B cell (primary cell): ENCODE data around the gene TMEM236. TPM values are rescaled to one million over a fixed set of nuclear protein-coding genes. Genes with fewer than 3 reads are reported as not detected.

Experiments
- ATAC-seq: fragments of 200-7000 bp; cut with Tn5 transposase; one replicate; pipeline ENCODE4 v1.10.0; 2021; ENCODE audit warnings: low read depth, mild to moderate bottlenecking, moderate number of reproducible peaks, moderate library complexity
- CTCF ChIA-PET: fragments of 350-600 bp; sonication (Branson Sonifier 250); formaldehyde crosslinking; loops from one replicate; lab custom pipeline; 2021; ENCODE audit warnings: antibody characterized with exemption, inconsistent platforms; lab: Charles Lee
- POLR2A ChIA-PET: fragments of 350-600 bp; sonication (Branson Sonifier 250); formaldehyde crosslinking; loops from one replicate; lab custom pipeline; 2021; ENCODE audit warnings: antibody characterized with exemption; lab: Charles Lee
- DNase-seq: peaks from one replicate; pipeline ENCODE4 v3.0.0; 2013
- H2AFZ ChIP-seq: 2 replicates; pipeline ENCODE4 v1.6.1; 2012; ENCODE audit warnings: mild to moderate bottlenecking, low read depth, low read length; ENCODE audit not compliant: insufficient read depth, poor library complexity, severe bottlenecking
- H3K27ac ChIP-seq, 2 donors: 1 replicate in 1 of 2; 2 replicates in 1 of 2; pipeline ENCODE4 v1.5.1; 2012 to 2013; ENCODE audit warnings: low read length in 2 of 2, mild to moderate bottlenecking in 2 of 2, moderate library complexity in 1 of 2
- H3K27me3 ChIP-seq, 4 experiments: fragments of 200-600 bp in 1 of 4; sonication (generic) in 1 of 4; replicated peaks in 1 of 4; 1 replicate in 2 of 4; 2 replicates in 2 of 4; pipeline versions ENCODE4 v1.6.1 to v1.7.0; 2013 to 2016; ENCODE audit warnings: low read length in 3 of 4, mild to moderate bottlenecking in 2 of 4, mixed read lengths in 1 of 4, moderate library complexity in 1 of 4; ENCODE audit not compliant: insufficient read depth in 4 of 4, control insufficient read depth in 3 of 4; ENCODE audit errors: control extremely low read depth in 1 of 4
- H3K36me3 ChIP-seq, 2 experiments: replicated peaks in 1 of 2; 1 replicate in 1 of 2; 2 replicates in 1 of 2; pipeline versions ENCODE4 v1.6.1 to v1.7.1; 2013; ENCODE audit warnings: low read length in 1 of 2; ENCODE audit not compliant: insufficient read depth in 2 of 2, control insufficient read depth in 1 of 2; ENCODE audit errors: control extremely low read depth in 1 of 2, extremely low read depth in 1 of 2
- H3K4me1 ChIP-seq, 2 donors: fragments of 200-600 bp in 1 of 2; sonication (generic) in 1 of 2; 1 replicate in 1 of 2; 2 replicates in 1 of 2; pipeline versions ENCODE4 v1.5.1 to v1.6.1; 2013 to 2017; ENCODE audit warnings: low read length in 2 of 2; ENCODE audit not compliant: control insufficient read depth in 2 of 2, insufficient read depth in 2 of 2
- H3K4me2 ChIP-seq: replicated peaks from 2 replicates; pipeline ENCODE3; 2012; ENCODE audit warnings: mild to moderate bottlenecking, low read depth, low read length; ENCODE audit not compliant: poor library complexity, severe bottlenecking
- H3K4me3 ChIP-seq, 5 experiments: fragments of 200-600 bp in 1 of 5; sonication (generic) in 1 of 5; 1 replicate in 3 of 5; 2 replicates in 2 of 5; pipeline versions ENCODE4 v1.5.1 to v1.7.0; 2011 to 2016; ENCODE audit warnings: low read length in 4 of 5, mild to moderate bottlenecking in 4 of 5, low read depth in 2 of 5, control low read depth in 1 of 5, moderate library complexity in 1 of 5; ENCODE audit not compliant: insufficient read depth in 1 of 5; ENCODE audit errors: control extremely low read depth in 1 of 5, extremely low read depth in 1 of 5
- H3K79me2 ChIP-seq: fragments of 200-600 bp; sonication (generic); one replicate; pipeline ENCODE4 v1.6.0; 2016; ENCODE audit warnings: low read length; ENCODE audit not compliant: control insufficient read depth, insufficient read depth
- H3K9ac ChIP-seq: fragments of 200-600 bp; sonication (generic); 2 replicates; pipeline ENCODE4 v1.6.1; 2017; ENCODE audit warnings: mild to moderate bottlenecking, low read length, moderate library complexity
- H3K9me3 ChIP-seq, 3 donors: one replicate each; pipeline versions ENCODE4 v1.6.1 to v1.7.1; 2013; ENCODE audit warnings: low read length in 2 of 3; ENCODE audit not compliant: control insufficient read depth in 2 of 3, insufficient read depth in 1 of 3; ENCODE audit errors: control extremely low read depth in 1 of 3
- H4K20me1 ChIP-seq: 2 replicates; pipeline ENCODE4 v1.6.0; 2012; ENCODE audit warnings: mild to moderate bottlenecking, low read length; ENCODE audit not compliant: insufficient read depth, control insufficient read depth, poor library complexity, severe bottlenecking
- H3K27ac Mint-ChIP-seq: one replicate; pipeline ENCODE4 v1.8.0; 2021; ENCODE audit warnings: mixed read lengths
- H3K27me3 Mint-ChIP-seq: one replicate; pipeline ENCODE4 v1.8.0; 2021; ENCODE audit warnings: mixed read lengths
- H3K4me1 Mint-ChIP-seq: one replicate; pipeline ENCODE4 v1.8.0; 2021; ENCODE audit warnings: mixed read lengths
- H3K4me3 Mint-ChIP-seq: one replicate; pipeline ENCODE4 v1.8.0; 2021; ENCODE audit warnings: mixed read lengths
- H3K9me3 Mint-ChIP-seq: one replicate; pipeline ENCODE4 v1.8.0; 2022; ENCODE audit warnings: mixed read lengths; ENCODE audit not compliant: insufficient read depth
- CTCF ChIP-seq: fragments of 200-600 bp; IDR thresholded peaks from one replicate; pipeline ENCODE4 v1.8.0; 2022; ENCODE audit warnings: antibody characterized with exemption, mild to moderate bottlenecking
- EZH2 ChIP-seq: IDR thresholded peaks from 2 replicates; pipeline ENCODE4 v1.6.1; 2012; ENCODE audit warnings: borderline replicate concordance, low read depth, mild to moderate bottlenecking, moderate library complexity, low read length; ENCODE audit not compliant: insufficient read depth, poor library complexity, severe bottlenecking
- WGBS: methylation state at CpG from one replicate; pipeline ENCODE4 v1.1.5; 2013; ENCODE audit warnings: missing lambda C conversion rate; ENCODE audit not compliant: insufficient coverage; 5-methylcytosine and 5-hydroxymethylcytosine counted together
- intact Hi-C: fragments of 100-400 bp; cut with micrococcal nuclease; formaldehyde crosslinking; loops from one replicate; pipeline ENCODE4 v1.10.0; 2022
- polyA plus RNA-seq: library from polyadenylated mRNA; depleted of rRNA; stranded (reverse); fragments of >200 nt; gene quantifications from 2 replicates; pipeline ENCODE4 v1.2.3, GENCODE V29; 2012
- total RNA-seq, 2 donors: library from RNA; stranded (reverse); fragments of 120-200 nt in 1 of 2; gene quantifications; 1 replicate in 1 of 2; 2 replicates in 1 of 2; pipeline versions ENCODE4 v1.2.3 to v1.2.4, GENCODE V29; 2013 to 2022

TMEM236 gene
- total and polyA plus RNA-seq, 2 donors (not counting 1 experiment from before 2014, with no cell fraction given), result 0.09 to 0.27 TPM

- H3K27ac Mint-ChIP-seq, result no peak overlapping the region
Measured at GRCh38 chr10:17782921-17783665, 31.1 kb downstream of the TMEM236 start.

More at GRCh38 chr10:17782921-17783665, 31.1 kb downstream of the TMEM236 start:
- H3K27me3 ChIP-seq, result no peaks in the 10 kb centered on the region
- DNase-seq (no peak), ATAC-seq (no peak)
- H3K4me3 ChIP-seq, result no peak overlapping the region
- no peak overlapping the region for H3K27ac ChIP-seq
- H3K9ac ChIP-seq, result no peak overlapping the region
- H3K4me1 Mint-ChIP-seq, result no peaks in the 10 kb centered on the region
- H3K36me3 ChIP-seq, result no peaks in the 10 kb centered on the region
- WGBS, result 82% methylated on average over 14 of the region's 16 CpGs
- H3K79me2 ChIP-seq, result no peaks in the 10 kb centered on the region
- no peaks in the 10 kb centered on the region for H3K4me1 ChIP-seq
- CTCF ChIA-PET, result no interaction called here
- H4K20me1 ChIP-seq, result no peaks in the 10 kb centered on the region
- no peaks in the 10 kb centered on the region for H3K9me3 ChIP-seq
- TF ChIP-seq CTCF, result no peak
- no peak for TF ChIP-seq EZH2
- POLR2A ChIA-PET, result no interaction called here
- H3K27me3 Mint-ChIP-seq, result peaks cover 12% of the 10 kb centered on the region
- H3K4me3 Mint-ChIP-seq, result no peak overlapping the region
- no peak overlapping the region for H2AFZ ChIP-seq
- intact Hi-C loops, result no loop called here
- H3K4me2 ChIP-seq, result no peak overlapping the region
- H3K9me3 Mint-ChIP-seq, result no peaks in the 10 kb centered on the region
